ENCODE results near the gene TMSB4X.

GRCh38 chrX:12953420-12953819 is 21.5 kb upstream of the TMSB4X start:
- TF ChIP-seq EZH2 (IDR thresholded peaks at IDR 0.05; ENCODE audit: borderline replicate concordance, low read length) (no peak), CTCF (IDR thresholded peaks at IDR 0.05; ENCODE audit: low read length) (no peak)
